Panc1 (cell line): ENCODE measurements around the gene AURKAIP1.

Experiments used
- CTCF ChIP-seq: fragments of 450-650 bp; IDR thresholded peaks from 2 replicates; pipeline ENCODE4 v1.5.1; 2017; ENCODE audit warnings: mild to moderate bottlenecking
- REST ChIP-seq, 2 experiments: IDR thresholded peaks; 2 replicates each; pipeline ENCODE4 v1.6.1; 2011 to 2012; ENCODE audit warnings: low read depth in 2 of 2, control low read depth in 1 of 2, low read length in 1 of 2, mild to moderate bottlenecking in 1 of 2, moderate library complexity in 1 of 2; ENCODE audit not compliant: insufficient read depth in 1 of 2
- SIN3A ChIP-seq: IDR thresholded peaks from 2 replicates; pipeline ENCODE4 v1.6.1; 2012; ENCODE audit warnings: low read depth, mild to moderate bottlenecking, low read length, moderate library complexity, borderline replicate concordance; ENCODE audit not compliant: insufficient read depth

- no peak for TF ChIP-seq CTCF
- TF ChIP-seq REST (IDR thresholded peaks at IDR 0.05; ENCODE audit: insufficient read depth in 1 of 2, low read depth in 2 of 2, low read length in 1 of 2): no peak
- TF ChIP-seq SIN3A: no peak
Observed at GRCh38 chr1:1398677-1399186, 23.7 kb upstream of the AURKAIP1 start.
